ENCODE measurements around the gene IGSF21. TPM values are rescaled to one million over a fixed set of nuclear protein-coding genes. Genes with fewer than 3 reads are reported as not detected.

The IGSF21 gene
- total RNA-seq, 2 experiments from 2014 or later, result not detected

GRCh38 chr1:18132022-18132710 lies 24.6 kb downstream of the IGSF21 start:
- Histone ChIP-seq H3K27ac (ENCODE audit: low read depth in 1 of 2, low read length in 2 of 2) (no peak overlapping the region), H3K27me3 (ENCODE audit: control insufficient read depth in 1 of 2, insufficient read depth in 2 of 2, low read length in 2 of 2) (peaks cover 0 to 5% of the 10 kb centered on the region in 2 experiments), H3K4me1 (ENCODE audit: insufficient read depth, low read length) (no peaks in the 10 kb centered on the region), H3K36me3 (ENCODE audit: insufficient read depth, low read length) (no peaks in the 10 kb centered on the region), H3K9me3 (ENCODE audit: control insufficient read depth in 1 of 2, insufficient read depth in 1 of 2, low read length in 2 of 2) (no peaks in the 10 kb centered on the region), H3K4me3 (ENCODE audit: low read length) (no peak overlapping the region)
- peaks cover 44% of the 10 kb centered on the region for H3K27me3 Mint-ChIP-seq
- H3K27ac Mint-ChIP-seq, result no peak overlapping the region
- CTCF ChIA-PET, result no interaction called here
- POLR2A ChIA-PET, result no interaction called here
- no peak for DNase-seq
- ATAC-seq (ENCODE audit: poor library complexity), result no peak
- H3K4me1 Mint-ChIP-seq (ENCODE audit: low read depth), result no peaks in the 10 kb centered on the region
- H3K36me3 Mint-ChIP-seq (ENCODE audit: low read depth), result no peaks in the 10 kb centered on the region
- no peak overlapping the region for H3K4me3 Mint-ChIP-seq
- intact Hi-C loops (cut with DNase I, micrococcal nuclease), result no loop called here
- no peak for TF ChIP-seq CTCF (IDR thresholded peaks at IDR 0.05)
- no peaks in the 10 kb centered on the region for H3K9me3 Mint-ChIP-seq

GRCh38 chr1:18132711-18133541 lies 25.3 kb downstream of the IGSF21 start:
- H3K9me3 ChIP-seq (ENCODE audit: control insufficient read depth in 1 of 2, insufficient read depth in 1 of 2, low read length in 2 of 2), result no peaks in the 10 kb centered on the region
- no peaks in the 10 kb centered on the region for H3K4me1 ChIP-seq (ENCODE audit: insufficient read depth, low read length)
- ATAC-seq (ENCODE audit: poor library complexity), result no peak
- TF ChIP-seq CTCF (IDR thresholded peaks at IDR 0.05), result no peak
- no peak overlapping the region for H3K27ac ChIP-seq (ENCODE audit: low read depth in 1 of 2, low read length in 2 of 2)
- H3K4me3 ChIP-seq (ENCODE audit: low read length), result no peak overlapping the region
- peaks cover 46% of the 10 kb centered on the region for H3K27me3 Mint-ChIP-seq
- DNase-seq, result no peak
- no peaks in the 10 kb centered on the region for H3K9me3 Mint-ChIP-seq
- no peak overlapping the region for H3K27ac Mint-ChIP-seq
- intact Hi-C loops (cut with DNase I, micrococcal nuclease), result no loop called here
- H3K36me3 Mint-ChIP-seq (ENCODE audit: low read depth), result no peaks in the 10 kb centered on the region
- no peaks in the 10 kb centered on the region for H3K4me1 Mint-ChIP-seq (ENCODE audit: low read depth)
- H3K4me3 Mint-ChIP-seq, result no peak overlapping the region
- ChIA-PET POLR2A (no interaction called here), CTCF (no interaction called here)
- peaks cover 0 to 5% of the 10 kb centered on the region in 2 experiments for H3K27me3 ChIP-seq (ENCODE audit: control insufficient read depth in 1 of 2, insufficient read depth in 2 of 2, low read length in 2 of 2)
- H3K36me3 ChIP-seq (ENCODE audit: insufficient read depth, low read length), result no peaks in the 10 kb centered on the region

DNA sequence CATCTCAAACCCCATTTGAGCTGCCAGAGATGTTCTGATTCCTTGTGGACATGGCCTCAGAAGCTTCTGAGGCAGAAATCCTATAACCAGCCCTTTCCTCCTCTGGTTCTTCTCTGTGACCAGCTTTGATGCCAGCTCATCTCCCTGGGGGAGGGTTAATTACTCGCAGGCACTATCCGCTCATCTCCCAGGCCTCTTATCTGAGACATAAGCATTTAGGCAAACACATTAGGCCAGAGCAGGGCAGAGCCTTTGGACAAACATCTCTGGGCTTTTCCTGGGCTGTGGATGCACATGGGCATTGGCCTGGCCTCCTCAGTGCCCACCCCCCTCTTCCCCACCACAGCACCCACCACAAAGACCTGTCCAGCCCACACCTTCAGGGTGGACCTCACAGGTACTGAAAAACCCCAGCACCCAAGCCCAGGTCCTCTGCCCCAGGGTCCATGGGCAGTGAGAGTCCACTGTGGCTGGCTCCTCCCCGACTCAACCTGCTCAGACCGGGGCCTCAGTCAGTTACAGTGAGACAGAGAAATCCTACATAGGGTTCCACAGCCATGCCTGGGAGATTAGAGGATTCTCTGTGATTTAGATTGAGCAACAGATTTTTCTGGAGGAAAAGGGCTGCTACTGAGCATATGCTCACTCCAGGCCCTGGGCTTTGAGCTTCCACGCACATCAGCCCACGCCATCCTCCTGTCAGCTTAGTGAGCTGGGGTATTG lies 26.9 kb downstream of the IGSF21 start:
- no peak overlapping the region for H3K27ac ChIP-seq (ENCODE audit: low read depth in 1 of 2, low read length in 2 of 2)
- no peaks in the 10 kb centered on the region for H3K36me3 ChIP-seq (ENCODE audit: insufficient read depth, low read length)
- no peaks in the 10 kb centered on the region for H3K4me1 Mint-ChIP-seq (ENCODE audit: low read depth)
- POLR2A ChIA-PET, result no interaction called here
- no peaks in the 10 kb centered on the region for H3K9me3 Mint-ChIP-seq
- H3K27me3 Mint-ChIP-seq, result peaks cover 47% of the 10 kb centered on the region
- H3K27ac Mint-ChIP-seq, result no peak overlapping the region
- no peak for TF ChIP-seq CTCF (IDR thresholded peaks at IDR 0.05)
- intact Hi-C loops (cut with DNase I, micrococcal nuclease), result no loop called here
- CTCF ChIA-PET, result no interaction called here
- H3K4me3 ChIP-seq (ENCODE audit: low read length), result no peak overlapping the region
- no peak for ATAC-seq (ENCODE audit: poor library complexity)
- H3K9me3 ChIP-seq (ENCODE audit: control insufficient read depth in 1 of 2, insufficient read depth in 1 of 2, low read length in 2 of 2), result no peaks in the 10 kb centered on the region
- H3K36me3 Mint-ChIP-seq (ENCODE audit: low read depth), result no peaks in the 10 kb centered on the region
- H3K4me1 ChIP-seq (ENCODE audit: insufficient read depth, low read length), result no peaks in the 10 kb centered on the region
- H3K4me3 Mint-ChIP-seq, result no peak overlapping the region
- no peak for DNase-seq
- H3K27me3 ChIP-seq (ENCODE audit: control insufficient read depth in 1 of 2, insufficient read depth in 2 of 2, low read length in 2 of 2), result no peaks in the 10 kb centered on the region

Measured in CD4-positive, alpha-beta T cell (primary cell).